SJCRH30 (cell line): Measurements from ENCODE around the gene SRSF7. TPM values are rescaled to one million over a fixed set of nuclear protein-coding genes. Genes with fewer than 3 reads are reported as not detected.

Experiments used
- total RNA-seq: library from RNA; depleted of rRNA; stranded (reverse); fragments of >200 nt; shearing (Covaris generic); gene quantifications from 2 replicates; pipeline ENCODE4 v1.2.3, GENCODE V29; 2014; rRNA removed

The SRSF7 gene
- total RNA-seq, 1 experiment from 2014 or later, result 367 TPM

Other genes starting within 250 kb of the SRSF7 start
- gene HNRNPLL, start 148.4 kb downstream of the SRSF7 start, total RNA-seq, result 58.1 and 65.6 TPM in 2 replicates
- gene GALM, start 85.2 kb downstream of the SRSF7 start, total RNA-seq, result 19.6 and 22.0 TPM in 2 replicates
- gene GEMIN6, start 26.8 kb upstream of the SRSF7 start, total RNA-seq, result 25.5 and 29.4 TPM in 2 replicates
- gene DHX57, start 124.6 kb upstream of the SRSF7 start, total RNA-seq, result 32.6 and 33.0 TPM in 2 replicates
- 16.7 and 18.2 TPM in 2 replicates for gene MORN2, start 124.6 kb upstream of the SRSF7 start, total RNA-seq
- 0.05 TPM in 1 of 2 replicates, not detected in the other for gene ARHGEF33, start 138.5 kb upstream of the SRSF7 start, total RNA-seq